IMR-90 (cell line): ENCODE measurements around the gene TRAPPC12.

Experiments used
- CEBPB ChIP-seq: IDR thresholded peaks from 2 replicates; pipeline ENCODE4 v1.6.1; 2012; ENCODE audit warnings: low read depth, low read length, improper control_type of control experiment
- MAFK ChIP-seq: IDR thresholded peaks from 2 replicates; pipeline ENCODE4 v1.6.1; 2012; ENCODE audit warnings: low read depth, low read length, improper control_type of control experiment
- POLR2A ChIP-seq: IDR thresholded peaks from 2 replicates; pipeline ENCODE4 v1.6.1; 2012; ENCODE audit warnings: mild to moderate bottlenecking, low read depth, low read length
- SMC3 ChIP-seq: fragments of 150-350 bp; IDR thresholded peaks from 2 replicates; pipeline ENCODE4 v1.6.1; 2016; ENCODE audit warnings: low read depth, mild to moderate bottlenecking, antibody characterized with exemption, low read length, moderate library complexity
- TF ChIP-seq, protein P1 (sequence below): conservative IDR thresholded peaks from 2 replicates; pipeline ENCODE4 v1.5.1; 2012; ENCODE audit warnings: mild to moderate bottlenecking, low read depth, low read length, improper control_type of control experiment
- TF ChIP-seq, protein P2 (sequence below): fragments of 150-350 bp; IDR thresholded peaks from 2 replicates; pipeline ENCODE4 v1.6.1; 2017; ENCODE audit warnings: mild to moderate bottlenecking, antibody characterized with exemption, low read length, low read depth

DNA sequence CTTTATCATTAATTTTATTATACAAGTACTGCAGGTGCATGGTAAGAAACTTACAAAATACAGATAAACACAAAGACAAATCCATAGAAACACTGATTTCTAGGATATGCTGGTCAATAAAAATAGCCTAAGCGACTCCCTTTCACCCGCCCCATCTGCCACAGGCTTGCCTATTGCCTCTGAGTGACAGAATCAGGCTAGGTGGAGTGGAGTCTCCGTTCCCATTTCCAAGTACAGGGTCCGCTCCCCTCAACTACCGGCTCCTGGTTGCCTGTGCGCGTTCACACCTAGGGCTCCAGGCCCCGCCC, 201 bp upstream of the TRAPPC12 start:
- TF ChIP-seq, protein P1, sequence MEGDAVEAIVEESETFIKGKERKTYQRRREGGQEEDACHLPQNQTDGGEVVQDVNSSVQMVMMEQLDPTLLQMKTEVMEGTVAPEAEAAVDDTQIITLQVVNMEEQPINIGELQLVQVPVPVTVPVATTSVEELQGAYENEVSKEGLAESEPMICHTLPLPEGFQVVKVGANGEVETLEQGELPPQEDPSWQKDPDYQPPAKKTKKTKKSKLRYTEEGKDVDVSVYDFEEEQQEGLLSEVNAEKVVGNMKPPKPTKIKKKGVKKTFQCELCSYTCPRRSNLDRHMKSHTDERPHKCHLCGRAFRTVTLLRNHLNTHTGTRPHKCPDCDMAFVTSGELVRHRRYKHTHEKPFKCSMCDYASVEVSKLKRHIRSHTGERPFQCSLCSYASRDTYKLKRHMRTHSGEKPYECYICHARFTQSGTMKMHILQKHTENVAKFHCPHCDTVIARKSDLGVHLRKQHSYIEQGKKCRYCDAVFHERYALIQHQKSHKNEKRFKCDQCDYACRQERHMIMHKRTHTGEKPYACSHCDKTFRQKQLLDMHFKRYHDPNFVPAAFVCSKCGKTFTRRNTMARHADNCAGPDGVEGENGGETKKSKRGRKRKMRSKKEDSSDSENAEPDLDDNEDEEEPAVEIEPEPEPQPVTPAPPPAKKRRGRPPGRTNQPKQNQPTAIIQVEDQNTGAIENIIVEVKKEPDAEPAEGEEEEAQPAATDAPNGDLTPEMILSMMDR = no peak
- TF ChIP-seq MAFK (no peak), POLR2A (no peak), SMC3 (no peak), CEBPB (no peak)
- TF ChIP-seq, protein P2, sequence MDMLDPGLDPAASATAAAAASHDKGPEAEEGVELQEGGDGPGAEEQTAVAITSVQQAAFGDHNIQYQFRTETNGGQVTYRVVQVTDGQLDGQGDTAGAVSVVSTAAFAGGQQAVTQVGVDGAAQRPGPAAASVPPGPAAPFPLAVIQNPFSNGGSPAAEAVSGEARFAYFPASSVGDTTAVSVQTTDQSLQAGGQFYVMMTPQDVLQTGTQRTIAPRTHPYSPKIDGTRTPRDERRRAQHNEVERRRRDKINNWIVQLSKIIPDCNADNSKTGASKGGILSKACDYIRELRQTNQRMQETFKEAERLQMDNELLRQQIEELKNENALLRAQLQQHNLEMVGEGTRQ = no peak
